HG02981 (cell line): ENCODE measurements around the gene DCLRE1B.
"Not testable (repeated sequence)": the region's sequence is repeated elsewhere in the genome, so short reads cannot be mapped to it uniquely, and the experiment has no call there.

Experiments used
- ATAC-seq: cut with Tn5 transposase; IDR thresholded peaks from one replicate; pipeline ENCODE4 v1.9.1; 2021; ENCODE audit warnings: mild to moderate bottlenecking, moderate library complexity; ENCODE audit not compliant: unreplicated experiment

The DCLRE1B gene

GRCh38 chr1:113946112-113946511 lies 41.0 kb downstream of the DCLRE1B start:
- no peak for ATAC-seq

- no peak for ATAC-seq
These were observed 41.7 kb downstream of the DCLRE1B start for GRCh38 chr1:113946678-113947387.

GRCh38 chr1:113947388-113948107 lies 42.4 kb downstream of the DCLRE1B start:
- no peak for ATAC-seq

- not testable (repeated sequence) for ATAC-seq
These were observed 43.0 kb downstream of the DCLRE1B start for GRCh38 chr1:113948151-113948550.

DNA sequence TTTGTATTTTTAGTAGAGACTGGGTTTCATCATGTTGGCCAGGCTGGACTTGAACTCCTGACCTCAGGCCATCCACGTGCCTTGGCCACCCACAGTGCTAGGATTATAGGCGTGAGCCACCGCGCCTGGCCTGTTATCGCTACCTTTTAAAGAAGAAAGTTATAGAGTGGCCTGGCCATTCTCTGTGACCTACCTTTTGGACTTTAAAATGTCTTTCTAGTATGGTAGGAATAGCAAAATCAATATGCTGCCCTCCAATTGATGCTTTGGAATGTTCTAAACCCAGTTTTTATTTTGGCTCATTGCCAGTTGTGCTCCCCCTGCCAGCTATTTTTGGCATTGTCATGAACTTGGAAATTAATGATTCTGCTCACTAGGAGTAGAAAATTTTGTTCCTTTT lies 43.9 kb downstream of the DCLRE1B start:
- no peak for ATAC-seq

DNA sequence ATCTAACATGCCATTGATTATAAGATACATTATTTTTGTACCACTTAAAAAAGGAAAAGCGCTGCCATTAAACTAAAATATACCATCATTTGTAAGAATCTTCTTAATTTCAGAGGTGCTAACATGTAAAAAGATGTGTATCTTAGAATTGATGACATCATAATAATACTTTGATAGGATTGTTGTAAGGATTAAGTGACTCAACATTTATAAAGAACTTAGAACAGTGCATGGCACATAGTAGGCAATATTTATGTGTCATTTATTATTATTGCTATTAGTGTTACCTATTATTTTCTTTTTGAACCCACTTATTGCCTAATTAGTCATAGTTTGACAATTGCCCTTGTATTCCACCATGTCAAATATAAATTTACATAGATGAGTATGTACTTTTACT lies 45.8 kb downstream of the DCLRE1B start:
- no peak for ATAC-seq

DNA sequence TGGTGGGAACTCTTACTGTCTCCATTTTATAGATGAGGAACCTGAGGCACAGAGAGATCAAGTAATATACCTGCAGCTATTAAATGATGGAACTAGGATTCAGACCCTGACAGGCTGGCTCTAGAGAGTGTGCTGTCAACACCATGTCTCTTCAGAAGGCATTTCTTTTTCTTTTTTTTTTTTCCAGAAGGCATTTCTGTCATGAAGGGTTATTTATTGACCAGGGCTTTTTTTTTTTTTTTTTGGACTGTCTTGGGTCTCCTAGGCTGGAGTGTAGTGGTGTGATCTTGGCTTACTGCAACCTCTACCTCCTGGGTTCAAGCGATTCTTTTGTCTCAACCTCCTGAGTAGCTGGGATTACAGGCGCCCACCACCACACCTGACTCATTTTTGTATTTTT lies 46.6 kb downstream of the DCLRE1B start:
- no peak for ATAC-seq

- no peak for ATAC-seq
These were observed 52.9 kb downstream of the DCLRE1B start for GRCh38 chr1:113957984-113958383.

- no peak for ATAC-seq
These were observed 53.6 kb downstream of the DCLRE1B start for GRCh38 chr1:113958691-113959090.

DNA sequence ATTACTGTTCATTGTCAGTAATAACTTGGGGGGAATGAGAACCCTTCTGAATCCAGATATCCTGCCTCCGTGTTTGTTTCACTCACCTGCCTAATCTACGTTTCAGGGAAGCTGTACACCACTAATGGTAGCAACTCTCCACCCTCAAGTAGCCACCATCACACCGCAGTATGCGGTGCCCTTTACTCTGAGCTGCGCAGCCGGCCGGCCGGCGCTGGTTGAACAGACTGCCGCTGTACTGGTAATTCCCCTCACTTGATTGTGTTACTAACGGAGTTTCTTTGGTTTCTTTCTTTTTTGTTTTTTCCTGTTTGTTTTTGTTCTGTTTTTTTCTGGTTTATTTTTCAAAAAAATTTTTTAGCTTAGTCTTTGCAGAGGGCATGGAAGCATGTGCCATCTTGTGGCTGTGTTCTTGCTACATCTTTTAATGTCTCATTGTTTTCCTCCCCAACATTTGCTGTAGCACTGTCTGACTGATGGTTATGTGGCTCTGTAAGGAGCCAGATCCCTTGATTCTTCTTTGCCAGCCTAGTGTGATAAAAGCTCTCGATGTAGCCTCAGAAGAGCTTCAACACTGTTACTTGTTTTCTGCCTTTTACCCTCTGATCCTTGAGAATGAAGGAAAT lies 58.3 kb downstream of the DCLRE1B start:
- ATAC-seq, result no peak
